Suprapubic skin (tissue), 4 donors: Measurements from ENCODE around the gene STXBP1.

Source experiments
- POLR2A ChIP-seq, 2 donors: fragments of 450-650 bp; IDR thresholded peaks; one replicate each; pipeline ENCODE4 v1.6.1; 2017; ENCODE audit warnings: antibody characterized with exemption in 2 of 2, mild to moderate bottlenecking in 2 of 2, moderate library complexity in 2 of 2
- POLR2AphosphoS5 ChIP-seq, 3 donors: sonication (generic); formaldehyde crosslinking; IDR thresholded peaks; one replicate each; pipeline ENCODE4 v1.6.1; 2017; ENCODE audit warnings: antibody characterized with exemption in 3 of 3

DNA sequence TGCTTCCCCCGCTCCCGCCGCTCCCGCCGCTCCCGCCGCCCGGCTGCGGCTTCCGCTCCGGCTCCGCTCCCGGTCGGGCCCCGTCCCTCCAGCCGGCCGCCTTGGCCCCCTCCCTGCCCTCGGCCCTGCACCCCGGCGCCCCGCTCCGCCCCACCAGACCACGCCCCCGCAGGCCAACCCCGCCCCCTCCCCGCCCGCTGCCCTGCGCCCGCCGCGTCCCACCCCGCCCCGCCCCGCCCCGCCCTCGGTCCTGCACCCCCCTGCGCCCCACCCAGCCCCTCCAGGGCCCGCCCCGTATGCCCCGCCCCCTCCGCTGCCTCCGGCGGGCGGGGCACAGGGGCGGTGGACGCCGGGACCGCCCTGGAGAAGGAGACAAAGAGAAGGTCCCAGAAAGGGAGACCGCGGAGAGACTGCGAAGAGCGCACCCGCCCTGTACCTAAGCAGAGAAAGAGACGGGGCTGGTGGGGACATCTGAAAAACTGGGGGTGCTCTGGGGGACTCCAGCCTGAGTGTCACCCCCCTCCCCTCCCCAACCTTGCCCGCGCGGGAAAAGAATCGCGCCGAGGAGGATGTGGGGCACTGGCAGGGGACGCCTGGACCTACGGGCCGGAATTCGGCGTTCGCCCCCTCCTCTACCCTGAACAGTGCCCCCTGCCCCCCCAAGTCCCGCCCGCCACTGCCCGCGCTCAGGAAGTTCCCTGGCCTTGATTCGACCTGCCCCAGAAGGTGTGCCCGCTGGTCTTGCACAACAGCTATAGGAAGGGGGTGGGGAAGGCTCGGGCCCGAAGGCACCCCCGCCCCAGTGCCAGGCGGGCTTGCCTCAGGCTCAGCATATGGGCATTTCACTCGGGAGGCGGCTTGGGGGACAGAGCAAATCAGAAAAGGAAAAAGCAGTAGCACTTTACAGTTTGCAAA is 42.8 kb upstream of the STXBP1 start:
- peak in 1 of 2 donors; percentile 55 for TF ChIP-seq POLR2A (IDR thresholded peaks at IDR 0.05)
- TF ChIP-seq POLR2AphosphoS5 (IDR thresholded peaks at IDR 0.05) = no peak
